ENCODE results near the gene INSM1. TPM values are rescaled to one million over a fixed set of nuclear protein-coding genes. Genes with fewer than 3 reads are reported as not detected.

INSM1 gene, protein sequence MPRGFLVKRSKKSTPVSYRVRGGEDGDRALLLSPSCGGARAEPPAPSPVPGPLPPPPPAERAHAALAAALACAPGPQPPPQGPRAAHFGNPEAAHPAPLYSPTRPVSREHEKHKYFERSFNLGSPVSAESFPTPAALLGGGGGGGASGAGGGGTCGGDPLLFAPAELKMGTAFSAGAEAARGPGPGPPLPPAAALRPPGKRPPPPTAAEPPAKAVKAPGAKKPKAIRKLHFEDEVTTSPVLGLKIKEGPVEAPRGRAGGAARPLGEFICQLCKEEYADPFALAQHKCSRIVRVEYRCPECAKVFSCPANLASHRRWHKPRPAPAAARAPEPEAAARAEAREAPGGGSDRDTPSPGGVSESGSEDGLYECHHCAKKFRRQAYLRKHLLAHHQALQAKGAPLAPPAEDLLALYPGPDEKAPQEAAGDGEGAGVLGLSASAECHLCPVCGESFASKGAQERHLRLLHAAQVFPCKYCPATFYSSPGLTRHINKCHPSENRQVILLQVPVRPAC
- total RNA-seq: 8.8 TPM

DNA sequence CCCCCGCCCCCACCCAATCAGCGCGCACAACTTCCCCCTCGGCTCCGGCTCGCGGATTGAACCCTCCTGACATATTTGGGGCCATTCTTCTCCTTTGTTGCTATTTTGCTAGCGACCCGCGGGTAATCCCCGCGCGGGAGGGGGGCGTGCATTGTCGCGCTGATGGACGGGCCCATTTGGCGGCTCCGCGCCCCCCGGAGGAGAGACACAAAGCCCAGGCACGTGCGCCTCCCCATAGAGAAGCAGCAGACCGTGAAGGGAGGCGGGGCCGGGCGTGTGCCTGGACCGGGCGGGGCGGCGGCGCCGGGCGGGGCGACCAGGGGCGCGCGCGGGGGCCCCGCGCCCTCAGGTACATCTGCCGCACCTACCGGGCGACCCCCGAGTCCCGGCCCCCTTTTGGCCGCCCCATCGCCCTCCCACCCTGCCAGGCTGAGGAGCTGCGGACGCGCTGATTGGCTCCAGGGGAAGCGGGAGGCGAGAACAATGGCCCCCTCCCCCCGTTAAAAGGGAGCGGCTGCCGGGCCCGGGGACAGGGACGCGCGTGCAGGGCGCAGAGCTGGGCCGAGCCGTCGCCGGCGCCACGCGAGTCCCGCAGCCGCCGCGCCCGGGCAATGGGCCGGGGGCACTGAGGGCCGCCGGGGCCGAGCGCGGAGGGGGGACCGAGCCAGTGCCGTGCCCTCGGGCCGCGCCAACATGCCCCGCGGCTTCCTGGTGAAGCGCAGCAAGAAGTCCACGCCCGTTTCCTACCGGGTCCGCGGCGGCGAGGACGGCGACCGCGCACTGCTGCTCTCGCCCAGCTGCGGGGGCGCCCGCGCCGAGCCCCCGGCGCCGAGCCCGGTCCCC lies at the start of gene INSM1:
TSS of gene INSM1 (plus strand) at position 530 of the 843 bp plus-strand sequence. CDS start at position 694, 164 bp downstream.

Data from diencephalon (tissue), 1 donor.